ENCODE measurements around the gene HPRT1.
A peak's percentile ranks its signal among the peaks of the same experiment; 100 is the strongest.

Gene HPRT1

GRCh38 chrX:134478374-134478773, 18.4 kb downstream of the HPRT1 start:
- no peak for DNase-seq

- no peak for DNase-seq
Measured at GRCh38 chrX:134480061-134480460, 20.1 kb downstream of the HPRT1 start.

GRCh38 chrX:134481339-134481738, 21.4 kb downstream of the HPRT1 start:
- no peak for DNase-seq

- DNase-seq: no peak
Measured at GRCh38 chrX:134482371-134482770, 22.4 kb downstream of the HPRT1 start.

- DNase-seq: no peak
Measured at GRCh38 chrX:134484039-134484438, 24.1 kb downstream of the HPRT1 start.

- no peak for DNase-seq
Measured at GRCh38 chrX:134501941-134502340, 42.0 kb downstream of the HPRT1 start.

DNA sequence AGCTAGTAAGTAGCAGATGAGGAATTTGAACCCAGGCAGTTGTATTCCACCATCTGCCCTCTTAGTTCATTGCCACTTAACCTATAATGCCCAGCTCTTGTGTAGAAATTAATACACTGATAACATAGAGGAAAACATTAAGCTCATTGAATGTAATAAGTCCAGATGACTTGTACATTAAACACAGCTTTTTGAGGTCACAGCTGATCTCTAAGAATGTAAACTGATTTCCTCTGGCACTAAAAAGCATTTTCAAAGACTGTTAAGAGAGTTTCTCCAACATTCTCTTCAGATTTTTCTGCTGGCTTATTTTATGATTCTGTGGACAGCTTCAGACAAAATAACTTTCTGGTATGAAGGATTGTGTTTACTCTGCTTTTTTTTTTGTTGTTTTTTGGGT, 42.7 kb downstream of the HPRT1 start:
- DNase-seq: no peak

DNA sequence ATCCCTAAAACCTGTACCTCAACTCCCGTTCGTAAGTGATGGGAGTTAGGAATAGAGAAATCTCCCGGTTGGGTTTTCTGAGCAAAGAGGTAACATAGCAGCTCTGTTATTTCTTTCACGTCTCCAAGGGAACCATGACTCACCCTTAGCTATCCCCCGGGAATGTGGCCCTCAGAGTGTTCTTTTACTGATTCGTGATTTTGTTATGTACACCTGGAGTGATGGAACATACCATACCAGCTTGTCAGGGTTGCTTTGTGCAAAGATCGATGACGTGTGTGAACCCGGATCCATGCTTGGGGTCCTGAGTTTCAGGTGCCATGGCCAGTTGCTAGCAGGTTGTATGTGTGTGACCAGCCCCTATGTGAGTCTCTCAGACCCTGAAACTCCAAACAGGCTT, 52.6 kb downstream of the HPRT1 start:
- no peak for DNase-seq

GRCh38 chrX:134513091-134513490, 53.1 kb downstream of the HPRT1 start:
- DNase-seq: no peak

DNA sequence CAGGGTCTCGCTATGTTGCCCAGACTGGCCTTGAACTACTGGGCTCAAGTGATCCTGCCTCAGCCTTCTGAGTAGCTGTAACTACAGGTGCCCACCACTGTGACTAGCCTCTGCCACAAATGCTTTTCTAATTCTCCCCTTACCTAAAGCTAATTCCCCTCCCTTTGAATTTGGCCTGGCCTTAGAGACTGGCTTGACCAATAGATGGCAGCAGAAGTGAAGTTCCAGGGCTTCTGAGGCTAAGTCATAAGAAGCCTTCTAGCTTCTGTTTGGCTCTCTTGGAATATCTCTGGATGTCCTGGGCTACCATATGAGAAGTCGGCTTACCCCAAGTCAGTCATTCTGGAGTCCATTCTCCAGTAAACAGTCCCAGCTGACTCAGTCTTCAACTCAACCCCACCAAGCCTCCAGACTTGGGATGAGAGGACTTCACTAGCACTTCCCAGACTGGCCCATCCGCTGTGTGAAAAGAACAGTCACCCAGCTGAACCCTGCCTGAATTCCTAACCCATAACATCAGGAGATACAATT, 61.0 kb downstream of the HPRT1 start:
- DNase-seq: peak; percentile 18

GRCh38 chrX:134524181-134524580, 64.2 kb downstream of the HPRT1 start:
- no peak for DNase-seq

GRCh38 chrX:134525086-134525792, 65.3 kb downstream of the HPRT1 start:
- DNase-seq: no peak

GRCh38 chrX:134526399-134526798, 66.4 kb downstream of the HPRT1 start:
- DNase-seq: no peak

GRCh38 chrX:134528960-134529359, 69.0 kb downstream of the HPRT1 start:
- no peak for DNase-seq

GRCh38 chrX:134529481-134529880, 69.5 kb downstream of the HPRT1 start:
- DNase-seq: no peak

- DNase-seq: no peak
Measured at GRCh38 chrX:134530845-134531244, 70.9 kb downstream of the HPRT1 start.

GRCh38 chrX:134533352-134533751, 73.4 kb downstream of the HPRT1 start:
- DNase-seq: no peak

DNA sequence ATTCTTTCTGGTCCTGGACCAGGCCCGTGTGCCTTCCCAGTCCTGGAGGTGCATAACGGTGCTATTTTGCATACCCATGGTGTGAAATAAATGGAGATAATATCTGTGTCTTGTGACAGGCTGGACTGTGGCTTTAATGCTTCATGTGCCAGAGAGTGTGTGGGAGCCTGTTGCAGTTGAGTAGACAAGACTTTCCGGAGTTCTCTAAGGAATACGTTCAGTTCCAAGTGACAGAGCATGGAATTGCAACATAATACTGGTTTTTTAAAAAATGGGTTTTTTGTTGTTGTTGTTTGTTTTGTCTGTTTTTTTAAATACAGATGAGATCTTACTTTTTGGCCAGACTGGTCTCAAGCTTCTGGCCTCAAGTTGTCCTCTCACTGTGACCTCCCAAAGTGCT, 74.0 kb downstream of the HPRT1 start:
- no peak for DNase-seq

DNA sequence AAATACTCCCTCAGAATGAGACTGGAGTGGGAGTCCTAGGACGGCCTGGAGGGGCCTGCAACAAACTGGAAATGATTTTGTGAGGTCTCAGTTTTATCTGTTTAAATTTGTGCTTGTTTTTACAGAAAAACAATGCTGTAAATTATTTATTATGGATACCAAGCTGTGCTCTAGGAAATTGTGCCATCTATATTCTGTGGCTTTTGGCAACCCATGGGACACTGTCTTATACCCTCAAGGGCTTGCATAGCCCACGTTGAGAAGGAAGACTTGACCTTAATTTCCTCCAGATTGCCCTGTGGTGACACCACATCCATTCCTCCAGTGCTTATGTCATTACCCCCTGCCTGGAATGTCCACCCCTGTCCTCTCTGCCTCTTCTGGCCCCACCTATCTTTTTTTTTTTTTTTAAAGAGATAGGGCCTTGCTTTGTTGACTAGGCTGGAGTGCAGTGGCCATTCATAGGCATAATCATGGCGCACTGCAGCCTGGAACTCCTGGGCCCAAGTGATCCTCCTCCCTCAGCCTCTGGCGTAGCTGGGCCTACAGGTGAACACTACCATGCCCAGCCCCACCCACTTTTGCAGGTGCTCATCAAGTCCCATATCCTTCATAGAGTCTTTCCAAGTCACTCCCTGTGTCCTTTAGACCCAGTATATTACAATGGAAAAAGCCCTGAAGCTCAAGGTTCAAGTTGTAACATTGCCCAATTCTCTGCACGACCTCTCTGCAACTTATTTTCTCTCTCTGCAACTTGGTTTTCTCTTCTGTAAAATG, 77.4 kb downstream of the HPRT1 start:
- no peak for DNase-seq

DNA sequence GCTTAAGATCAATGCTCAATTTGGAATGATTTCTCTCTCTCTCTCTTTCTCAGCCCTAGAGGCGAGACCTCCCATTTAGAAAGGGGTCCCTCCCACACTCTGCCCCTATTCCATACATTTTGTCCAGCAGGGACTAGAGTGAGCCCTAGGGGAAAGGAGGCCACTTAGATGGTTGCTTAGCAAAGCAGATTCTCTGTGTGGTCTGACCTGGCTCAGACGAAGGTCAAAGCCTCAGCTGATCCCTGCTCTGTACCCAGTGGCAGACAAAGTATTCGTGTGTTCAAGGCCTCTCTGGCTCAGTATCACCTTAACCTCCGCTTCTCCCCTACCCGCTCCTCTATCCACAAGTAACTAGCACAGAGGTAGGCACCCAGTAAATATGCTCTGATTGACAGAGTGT, 78.4 kb downstream of the HPRT1 start:
- no peak for DNase-seq

DNA sequence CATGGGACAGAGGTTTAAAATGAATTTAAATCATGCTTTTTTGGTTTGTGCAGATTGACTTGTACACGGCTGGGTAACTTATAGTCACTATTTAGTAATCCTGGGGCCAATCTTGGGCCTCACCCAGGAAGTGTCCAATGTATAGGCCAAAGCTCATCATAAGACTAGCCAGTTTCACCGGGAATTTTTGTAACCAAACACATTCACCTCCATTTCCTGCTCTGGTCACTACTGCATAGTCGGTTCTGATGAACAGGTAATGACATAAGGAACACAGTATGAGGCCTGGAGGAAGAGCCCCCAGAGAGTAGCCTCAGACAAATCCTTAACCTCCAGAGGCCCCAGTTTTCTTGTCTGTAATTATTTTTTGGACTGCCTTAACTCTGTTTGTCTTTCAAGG, 81.9 kb downstream of the HPRT1 start:
- no peak for DNase-seq

DNA sequence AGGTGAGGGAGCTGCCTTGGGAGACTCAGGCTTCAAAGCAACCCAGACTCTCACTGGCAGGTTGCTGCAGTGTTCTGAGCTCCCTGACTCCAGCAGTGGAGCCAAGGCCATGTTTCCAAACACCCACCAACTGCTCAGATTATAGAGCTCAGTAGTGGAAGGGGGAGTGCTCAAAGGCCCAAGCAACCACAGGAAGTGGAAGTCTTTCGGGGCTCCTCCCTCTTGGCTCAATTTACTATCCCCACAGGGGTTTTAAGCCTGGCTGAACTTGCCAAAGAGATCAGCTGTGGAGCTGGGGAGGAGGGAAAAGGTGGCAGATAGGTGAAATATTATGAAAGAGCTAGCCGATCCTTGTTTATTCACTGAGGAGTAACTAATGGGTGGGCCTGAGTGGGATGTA, 82.5 kb downstream of the HPRT1 start:
- no peak for DNase-seq

- no peak for DNase-seq
Measured at GRCh38 chrX:134543288-134543687, 83.3 kb downstream of the HPRT1 start.

- DNase-seq: no peak
Measured at GRCh38 chrX:134544135-134544512, 84.2 kb downstream of the HPRT1 start.

Measured in NCI-H526 treated with DMSO at 0.1 percent for 48 hours (cell line).